Kidney capillary endothelial cell (primary cell): ENCODE data around the gene C4B.
"Not testable (repeated sequence)": the region's sequence is repeated elsewhere in the genome, so short reads cannot be mapped to it uniquely, and the experiment has no call there.

Experiments used
- DNase-seq: peaks from one replicate; pipeline ENCODE4 v3.0.0-alpha.2; 2018; ENCODE audit warnings: low spot score

C4B gene

GRCh38 chr6:32053314-32053713 is 38.7 kb downstream of the C4B start:
- not testable (repeated sequence) for DNase-seq

- not testable (repeated sequence) for DNase-seq
Measured at GRCh38 chr6:32055756-32056155, 41.2 kb downstream of the C4B start.

DNA sequence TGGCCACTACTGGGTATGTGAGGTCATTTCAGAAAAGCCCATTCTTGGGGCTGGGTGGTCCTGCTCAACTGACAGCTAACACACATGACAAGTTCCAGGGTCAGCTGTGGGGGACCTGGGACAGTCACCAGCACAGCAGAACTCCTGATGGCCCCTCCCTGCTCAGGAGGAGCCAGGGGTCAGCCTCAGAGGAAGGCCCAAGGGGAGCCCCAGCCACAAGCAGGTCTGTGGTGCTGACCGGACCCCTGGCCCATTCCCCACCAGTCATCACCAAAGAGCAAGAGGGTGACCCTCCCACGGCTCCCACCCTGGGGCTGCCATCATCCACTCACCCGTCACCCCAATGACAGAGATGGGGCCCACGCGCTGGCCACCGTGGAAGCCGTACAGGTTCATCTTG is 41.7 kb downstream of the C4B start:
- no peak for DNase-seq

GRCh38 chr6:32057966-32058365 is 43.4 kb downstream of the C4B start:
- no peak for DNase-seq

DNA sequence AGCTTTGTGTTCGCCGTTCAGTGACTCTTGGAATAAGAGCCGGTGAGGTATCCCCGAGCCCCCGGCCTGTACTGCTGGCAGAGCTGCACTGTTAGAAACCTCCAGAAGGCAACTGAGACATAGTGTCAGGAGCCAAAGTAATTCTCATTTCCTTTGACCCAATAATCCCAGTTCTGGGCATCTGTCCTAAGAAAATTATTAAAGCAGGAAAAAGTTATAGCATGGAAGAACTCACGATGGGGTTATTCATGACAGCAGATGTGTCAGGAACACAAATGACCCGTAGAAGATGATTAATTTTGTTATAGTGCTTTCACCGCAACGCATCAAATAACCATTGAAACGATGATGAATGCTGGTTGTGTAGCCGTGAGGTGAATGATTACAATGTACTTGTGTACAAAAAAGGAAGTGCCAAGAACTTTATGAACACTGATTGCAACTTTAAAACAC is 43.9 kb downstream of the C4B start:
- DNase-seq, result no peak

GRCh38 chr6:32060966-32061655 is 46.5 kb downstream of the C4B start:
- no peak for DNase-seq

DNA sequence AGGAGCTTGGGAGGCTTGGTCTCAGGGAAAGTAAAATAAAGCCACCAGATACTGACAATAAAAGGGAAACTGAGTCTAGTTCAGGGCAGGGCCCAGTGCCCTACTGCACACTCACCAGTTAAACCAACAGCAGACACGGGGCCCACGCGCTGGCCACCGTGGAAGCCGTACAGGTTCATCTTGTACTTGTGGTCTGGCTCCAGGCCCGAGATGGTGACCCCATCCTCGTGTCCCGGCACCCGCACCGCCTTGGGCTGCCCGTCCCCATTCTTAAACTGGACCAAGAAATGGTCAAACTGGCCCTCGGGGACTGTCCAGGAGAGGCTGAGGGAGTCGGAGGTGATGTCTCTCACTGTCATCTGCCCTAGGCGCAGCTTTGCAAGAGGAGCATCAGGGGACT is 50.1 kb downstream of the C4B start:
- no peak for DNase-seq

GRCh38 chr6:32067521-32067920 is 52.9 kb downstream of the C4B start:
- DNase-seq, result not testable (repeated sequence)

DNA sequence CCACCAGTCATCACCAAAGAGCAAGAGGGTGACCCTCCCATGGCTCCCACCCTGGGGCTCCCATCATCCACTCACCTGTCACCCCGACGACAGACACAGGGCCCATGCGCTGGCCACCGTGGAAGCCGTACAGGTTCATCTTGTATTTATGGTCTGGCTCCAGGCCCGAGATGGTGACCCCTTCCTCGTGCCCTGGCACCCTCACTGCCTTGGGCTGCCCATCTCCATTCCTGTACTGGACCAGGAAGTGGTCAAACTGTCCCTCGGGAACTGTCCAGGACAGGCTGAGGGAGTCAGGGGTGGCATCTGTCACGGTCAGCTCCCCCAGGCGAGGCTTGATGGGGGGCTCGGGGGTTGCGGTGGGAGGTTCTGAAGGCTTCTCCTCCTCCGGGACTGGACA is 53.7 kb downstream of the C4B start:
- not testable (repeated sequence) for DNase-seq

DNA sequence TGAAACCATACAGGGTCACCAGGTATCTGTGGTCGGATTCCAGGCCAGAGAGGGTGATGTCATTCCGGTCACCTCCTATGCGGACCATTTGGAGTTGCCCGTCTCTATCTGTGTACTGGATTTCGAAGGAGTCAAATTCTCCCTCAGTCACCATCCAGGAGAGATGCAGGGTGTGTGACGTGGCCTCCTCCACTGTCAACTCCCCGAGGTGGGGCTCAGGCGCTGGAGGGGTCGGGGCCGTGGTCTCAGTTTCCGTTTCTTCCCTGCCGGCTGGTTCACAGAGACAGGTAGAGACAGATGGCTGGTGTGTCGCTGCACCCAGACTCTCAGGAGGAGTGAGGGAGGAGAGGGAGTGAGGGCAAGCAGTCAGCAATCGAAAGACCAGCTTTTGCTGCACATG is 54.3 kb downstream of the C4B start:
- DNase-seq, result no peak

DNA sequence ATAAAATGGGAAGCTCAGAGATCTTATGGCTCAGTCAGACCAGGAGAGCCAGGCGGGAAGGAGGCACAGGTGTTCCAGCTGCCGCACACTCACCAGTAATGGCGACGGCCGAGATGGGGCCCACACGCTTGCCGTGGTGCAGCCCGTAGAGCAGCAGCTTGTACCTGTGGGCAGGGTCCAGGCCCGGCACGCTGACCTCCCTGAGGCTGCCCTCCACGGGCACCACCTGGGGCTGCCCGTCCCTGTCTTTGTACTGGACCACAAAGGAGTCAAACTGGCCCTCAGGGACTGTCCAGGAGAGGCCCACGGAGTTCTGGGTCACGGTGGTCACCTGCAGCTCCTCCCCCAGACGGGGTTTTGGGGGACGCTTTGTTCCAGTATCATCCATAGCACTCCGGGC is 54.9 kb downstream of the C4B start:
- DNase-seq, result no peak

GRCh38 chr6:32069878-32070515 is 55.4 kb downstream of the C4B start:
- no peak for DNase-seq

DNA sequence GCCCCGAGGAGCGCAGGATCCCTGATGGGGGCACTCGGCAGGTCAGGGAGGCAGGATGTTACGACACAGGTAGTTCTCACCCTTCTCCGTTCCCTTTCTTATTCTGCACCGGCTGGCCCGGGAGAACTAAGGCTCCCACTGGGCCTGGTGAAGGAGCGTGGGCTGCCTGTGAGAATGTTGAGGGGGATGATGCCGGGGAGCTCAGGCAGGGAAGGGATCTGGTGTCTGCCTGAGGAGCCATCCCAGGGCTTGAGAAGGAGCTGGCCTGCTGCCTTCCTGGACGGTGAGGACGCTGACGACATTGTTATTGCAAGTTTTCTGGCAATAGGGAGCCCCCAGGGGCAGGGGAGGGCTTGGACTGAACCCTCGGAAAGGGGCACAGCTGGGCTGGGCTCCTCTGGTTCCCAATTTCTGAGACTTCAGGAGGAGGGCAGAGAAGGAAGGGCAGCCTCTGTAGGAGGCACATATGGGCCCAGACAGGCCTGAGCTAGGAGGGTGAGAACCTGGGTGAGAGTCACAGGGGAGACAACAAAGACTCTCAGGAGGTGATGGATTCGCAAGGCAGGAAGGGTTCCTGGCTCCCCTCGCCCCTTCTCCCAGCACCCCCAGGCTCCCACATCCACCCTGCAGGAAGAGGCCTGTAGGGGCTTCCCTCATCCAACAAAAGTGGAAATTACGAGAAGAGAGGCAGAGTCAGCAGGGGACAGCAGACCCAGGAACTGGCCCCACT is 56.4 kb downstream of the C4B start:
- DNase-seq, result no peak

DNA sequence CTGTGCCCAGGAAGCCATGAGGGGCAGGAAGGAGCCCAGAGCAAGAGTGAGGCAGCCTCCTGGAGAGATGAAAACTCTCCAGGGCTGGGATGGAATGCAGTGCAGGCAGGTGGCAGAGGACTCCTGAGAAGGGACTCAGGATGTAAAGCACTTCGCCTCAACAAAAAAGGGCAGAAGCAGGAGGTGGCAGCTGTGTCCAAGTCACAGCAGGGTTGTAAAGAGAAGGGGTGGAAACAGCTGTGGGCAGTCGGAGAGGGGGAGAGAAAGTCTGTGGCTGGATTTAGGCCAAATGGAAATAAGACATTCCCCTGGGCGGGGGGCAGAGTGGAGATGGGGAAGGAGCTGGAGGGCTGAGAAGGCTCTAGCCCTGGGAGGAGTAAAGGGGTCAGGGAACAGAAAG is 58.5 kb downstream of the C4B start:
- no peak for DNase-seq

- no peak for DNase-seq
Measured at GRCh38 chr6:32073613-32074012, 59.0 kb downstream of the C4B start.

GRCh38 chr6:32074996-32075532 is 60.5 kb downstream of the C4B start:
- no peak for DNase-seq

GRCh38 chr6:32075781-32076180 is 61.2 kb downstream of the C4B start:
- no peak for DNase-seq

DNA sequence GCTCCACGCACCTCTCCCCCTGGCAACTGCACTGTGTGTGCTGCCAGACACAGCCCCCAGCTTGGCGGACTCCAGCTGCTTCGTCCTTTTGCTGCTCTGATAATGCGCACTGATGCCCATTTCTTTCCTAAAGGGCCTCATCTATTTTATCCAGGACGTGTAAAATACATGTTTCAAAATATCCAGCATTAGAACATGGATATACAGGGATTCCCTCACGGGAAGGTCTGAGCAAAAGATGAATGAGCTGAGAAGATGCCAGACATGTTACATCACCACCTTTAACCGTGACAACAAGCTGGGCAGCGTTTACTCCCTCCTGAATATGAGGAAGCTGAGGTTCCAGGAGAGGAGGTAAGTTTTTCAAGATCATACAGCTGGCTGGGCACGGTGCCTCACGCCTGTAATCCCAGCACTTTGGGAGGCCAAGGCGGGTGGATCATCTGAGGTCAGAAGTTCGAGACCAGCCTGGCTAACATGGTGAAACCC is 61.8 kb downstream of the C4B start:
- no peak for DNase-seq

DNA sequence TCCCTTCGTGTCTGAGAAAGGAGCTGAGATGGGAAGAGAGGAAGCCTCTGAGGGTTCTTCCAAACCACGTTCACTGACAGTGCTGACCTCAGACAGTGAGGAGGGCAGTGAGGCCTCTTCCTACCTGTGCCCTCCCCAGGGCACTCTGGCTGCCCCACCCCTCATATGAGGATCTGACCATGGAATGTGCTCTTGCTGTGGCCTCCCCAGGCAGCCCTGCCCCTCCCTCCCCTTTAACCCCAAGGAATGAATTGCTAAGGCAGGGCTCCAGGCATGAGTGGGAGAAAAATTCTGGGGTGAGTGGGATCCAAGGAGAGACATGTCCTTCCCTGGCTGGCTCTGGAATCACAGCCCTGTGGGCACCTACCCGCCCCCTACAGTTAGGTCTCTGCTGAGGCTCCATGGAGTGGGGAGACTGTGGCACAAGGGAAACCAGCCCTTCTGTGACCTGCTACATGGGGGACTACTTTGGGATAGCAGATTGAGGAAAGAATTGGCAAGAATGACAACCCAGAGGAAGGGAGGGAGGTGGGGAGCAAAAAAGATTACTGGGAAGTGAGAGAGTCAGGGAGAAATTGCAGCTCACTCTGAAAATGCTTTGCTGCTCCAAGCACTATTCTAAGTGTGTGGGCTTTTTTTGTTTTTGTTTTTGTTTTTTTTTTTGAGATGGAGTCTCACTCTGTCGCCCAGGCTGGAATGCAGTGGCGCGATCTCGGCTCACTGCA is 65.1 kb downstream of the C4B start:
- no peak for DNase-seq

DNA sequence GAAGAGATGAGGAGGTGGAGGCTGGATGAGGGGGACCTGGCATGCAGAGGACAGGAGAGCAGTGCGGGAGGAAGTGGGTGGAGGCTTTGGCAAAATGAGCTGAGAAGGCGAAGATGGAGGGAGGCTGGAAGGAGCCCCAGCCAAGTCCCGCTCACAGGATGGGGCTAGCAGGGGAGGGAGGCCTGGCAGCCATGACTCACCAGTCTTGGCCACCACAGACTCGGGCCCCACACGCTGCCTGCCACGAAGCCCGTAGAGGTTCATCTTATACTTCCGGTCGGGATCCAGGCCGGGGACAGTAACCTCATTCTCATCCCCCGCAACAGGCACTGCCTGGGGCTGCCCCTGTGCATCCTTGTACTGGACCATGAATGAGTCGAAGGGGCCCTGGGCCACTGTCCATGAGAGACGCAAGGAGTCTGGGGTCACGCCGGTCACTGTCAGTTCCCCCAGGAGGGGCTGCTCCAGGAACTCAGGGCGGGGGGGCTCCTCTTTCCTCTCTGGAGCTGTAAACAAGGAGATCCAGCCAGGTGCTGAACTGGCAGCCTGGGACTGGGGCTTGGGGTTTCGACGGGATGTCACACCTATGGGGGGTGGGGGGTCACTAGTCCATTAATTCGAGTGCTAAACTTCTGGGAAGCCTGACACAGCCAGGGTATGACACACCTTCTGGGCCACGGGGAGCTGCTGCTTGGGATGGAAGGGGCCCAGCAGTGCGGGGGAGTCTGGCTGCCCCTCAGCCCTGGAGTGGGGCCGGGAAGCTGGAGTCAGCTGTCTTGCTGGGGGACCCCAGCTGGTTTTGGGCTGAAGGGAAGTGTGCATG is 66.8 kb downstream of the C4B start:
- DNase-seq, result peak; percentile 7

DNA sequence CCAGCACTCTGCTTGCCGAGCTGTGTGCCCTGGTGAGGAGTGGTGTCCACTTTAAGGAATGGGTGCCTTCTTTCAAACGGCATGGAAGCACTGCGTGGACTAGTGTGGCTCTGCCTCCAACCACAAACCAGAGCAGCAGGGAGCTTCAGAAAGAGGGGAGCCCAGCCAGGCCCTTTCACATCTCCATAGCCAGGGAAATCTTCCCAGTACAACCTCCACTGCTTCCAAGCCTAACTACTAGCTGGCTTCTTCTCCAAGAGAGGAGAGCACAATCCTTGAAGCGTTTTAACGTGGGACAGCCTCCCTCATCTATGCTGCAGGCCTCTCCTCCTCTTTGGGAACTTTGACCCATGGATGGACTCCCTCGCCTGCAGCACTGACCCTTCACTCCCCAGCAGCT is 67.9 kb downstream of the C4B start:
- no peak for DNase-seq
